GM15510 (cell line): ENCODE results near the gene TMEM187.

Experiments used
- POLR2A ChIP-seq: IDR thresholded peaks from 3 replicates; pipeline ENCODE4 v1.6.1; 2011; ENCODE audit warnings: borderline replicate concordance; ENCODE audit not compliant: insufficient read length; ENCODE audit errors: extremely low read depth

TMEM187 gene

GRCh38 chrX:153993079-153993478, 20.5 kb downstream of the TMEM187 start:
- no peak for TF ChIP-seq POLR2A

- TF ChIP-seq POLR2A, result no peak
Measured at GRCh38 chrX:153993978-153994377, 21.4 kb downstream of the TMEM187 start.

- no peak for TF ChIP-seq POLR2A
Measured at GRCh38 chrX:153995504-153995903, 22.9 kb downstream of the TMEM187 start.

- no peak for TF ChIP-seq POLR2A
Measured at GRCh38 chrX:153999359-154000037, 26.9 kb downstream of the TMEM187 start.

GRCh38 chrX:154000051-154000450, 27.5 kb downstream of the TMEM187 start:
- TF ChIP-seq POLR2A, result no peak

- peak; percentile 48 for TF ChIP-seq POLR2A
Measured at GRCh38 chrX:154002215-154002719, 29.7 kb downstream of the TMEM187 start.

- no peak for TF ChIP-seq POLR2A
Measured at GRCh38 chrX:154004315-154004714, 31.8 kb downstream of the TMEM187 start.

- no peak for TF ChIP-seq POLR2A
Measured at GRCh38 chrX:154006947-154007346, 34.4 kb downstream of the TMEM187 start.

- TF ChIP-seq POLR2A, result no peak
Measured at GRCh38 chrX:154008521-154008920, 36.0 kb downstream of the TMEM187 start.

GRCh38 chrX:154010330-154011087, 38.0 kb downstream of the TMEM187 start:
- no peak for TF ChIP-seq POLR2A

- TF ChIP-seq POLR2A, result no peak
Measured at GRCh38 chrX:154011376-154012335, 39.1 kb downstream of the TMEM187 start.

- no peak for TF ChIP-seq POLR2A
Measured at GRCh38 chrX:154012336-154012991, 39.9 kb downstream of the TMEM187 start.

GRCh38 chrX:154013001-154013421, 40.5 kb downstream of the TMEM187 start:
- TF ChIP-seq POLR2A, result no peak
